Gastroesophageal sphincter (tissue), 4 donors: ENCODE data around the gene ARHGEF17. TPM values are rescaled to one million over a fixed set of nuclear protein-coding genes. Genes with fewer than 3 reads are reported as not detected.

ENCODE experiments used
- ATAC-seq: fragments of 150-250 bp; one replicate; pipeline ENCODE4 v1.9.1; 2016; ENCODE audit warnings: mild to moderate bottlenecking, moderate library complexity
- H3K27ac ChIP-seq, 4 donors: fragments of 200-600 bp; sonication (generic) in 3 of 4; 1 replicate in 3 of 4; 2 replicates in 1 of 4; pipeline ENCODE4 v1.5.1; 2016 to 2019
- H3K27me3 ChIP-seq: fragments of 200-600 bp; sonication (generic); one replicate; pipeline ENCODE4 v1.5.1; 2019
- H3K36me3 ChIP-seq, 2 donors: fragments of 200-600 bp; sonication (generic); one replicate each; pipeline ENCODE4 v1.5.1; 2019; ENCODE audit warnings: control low read depth in 1 of 2
- H3K4me1 ChIP-seq, 3 donors: fragments of 200-600 bp; sonication (generic); 1 replicate in 2 of 3; 2 replicates in 1 of 3; pipeline ENCODE4 v1.5.1; 2016 to 2019; ENCODE audit warnings: control low read depth in 2 of 3
- H3K4me3 ChIP-seq, 2 donors: fragments of 200-600 bp; sonication (generic); one replicate each; pipeline ENCODE4 v1.5.1; 2019; ENCODE audit warnings: mild to moderate bottlenecking in 1 of 2, moderate library complexity in 1 of 2
- H3K9me3 ChIP-seq, 3 donors: fragments of 200-600 bp; sonication (generic); one replicate each; pipeline ENCODE4 v1.5.1; 2017 to 2019; ENCODE audit warnings: control low read depth in 2 of 3
- EP300 ChIP-seq: sonication (generic); formaldehyde crosslinking; IDR thresholded peaks from one replicate; pipeline ENCODE4 v1.6.1; 2017; ENCODE audit warnings: antibody characterized with exemption, mild to moderate bottlenecking
- POLR2A ChIP-seq, 2 donors: fragments of 450-650 bp; IDR thresholded peaks; one replicate each; pipeline ENCODE4 v1.6.1; 2017; ENCODE audit warnings: antibody characterized with exemption in 2 of 2, mild to moderate bottlenecking in 2 of 2, moderate library complexity in 1 of 2
- POLR2AphosphoS5 ChIP-seq: sonication (generic); formaldehyde crosslinking; IDR thresholded peaks from one replicate; pipeline ENCODE4 v1.6.1; 2017; ENCODE audit warnings: antibody characterized with exemption
- WGBS, 2 donors: methylation state at CpG; one replicate each; pipeline ENCODE4 v1.1.5; 2018; ENCODE audit warnings: low coverage in 1 of 2; 5-methylcytosine and 5-hydroxymethylcytosine counted together
- total RNA-seq, 4 donors: library from RNA; depleted of rRNA; stranded (reverse); fragments of >200 nt; gene quantifications; one replicate each; pipeline ENCODE4 v1.1.0, GENCODE V29; 2016
- TF ChIP-seq, protein P1 (sequence below), 4 experiments: fragments of 200-600 bp in 2 of 4; fragments of 450-650 bp in 2 of 4; sonication (generic) in 1 of 4; IDR thresholded peaks; one replicate each; pipeline ENCODE4 v1.5.1; 2017 to 2019; ENCODE audit warnings: antibody characterized with exemption in 4 of 4, mild to moderate bottlenecking in 2 of 4, moderate library complexity in 2 of 4

Gene ARHGEF17
- total RNA-seq, 4 donors from 2014 or later = 52.5 to 169 (median 84.4) TPM

DNA sequence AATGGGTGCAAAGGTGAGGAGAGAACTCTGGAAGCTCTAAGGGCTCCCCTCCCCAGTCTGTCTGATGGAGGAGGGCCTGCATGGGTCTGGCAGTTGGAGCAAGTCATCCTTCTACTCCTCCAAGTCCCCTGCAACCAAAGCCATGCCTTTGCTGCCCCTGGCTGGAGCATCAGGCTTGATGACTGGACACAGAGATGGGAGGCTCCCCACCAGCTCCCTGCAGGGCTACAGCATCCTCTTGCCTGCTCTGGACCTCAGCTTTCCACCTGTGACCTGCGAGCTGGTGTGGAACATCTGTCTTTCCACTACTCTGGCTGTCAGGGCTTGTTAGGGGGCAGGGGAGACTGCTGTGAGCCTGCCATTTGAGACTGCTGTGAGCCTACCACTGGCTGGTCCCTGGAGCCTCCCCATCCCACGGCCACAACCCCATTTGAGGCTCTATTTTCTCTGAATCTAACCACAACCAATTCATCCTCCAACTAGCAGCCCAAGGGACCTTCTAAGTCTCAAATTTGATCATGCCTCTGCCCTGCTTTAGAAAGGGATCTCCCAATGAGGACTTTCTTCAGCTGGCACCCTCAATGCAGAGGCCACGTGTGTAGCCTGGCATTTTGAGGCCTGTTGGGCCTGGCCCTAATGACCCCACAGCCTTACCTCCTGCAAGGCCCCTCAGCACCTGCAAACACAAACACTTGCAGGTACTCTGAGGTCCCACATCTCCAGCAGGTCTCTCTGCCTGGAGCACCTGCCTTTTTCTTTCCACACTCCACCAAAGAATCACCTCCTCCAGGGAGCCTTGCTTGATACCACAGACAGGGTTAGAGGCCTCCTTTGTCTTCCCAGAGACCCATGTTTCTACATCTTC, 26.0 kb upstream of the ARHGEF17 start:
- no peak for ATAC-seq
- WGBS, 2 donors = 71 to 100% methylated on average over 1 to 2 of the region's 3 CpGs
- H3K27me3 ChIP-seq = no peaks in the 10 kb centered on the region

DNA sequence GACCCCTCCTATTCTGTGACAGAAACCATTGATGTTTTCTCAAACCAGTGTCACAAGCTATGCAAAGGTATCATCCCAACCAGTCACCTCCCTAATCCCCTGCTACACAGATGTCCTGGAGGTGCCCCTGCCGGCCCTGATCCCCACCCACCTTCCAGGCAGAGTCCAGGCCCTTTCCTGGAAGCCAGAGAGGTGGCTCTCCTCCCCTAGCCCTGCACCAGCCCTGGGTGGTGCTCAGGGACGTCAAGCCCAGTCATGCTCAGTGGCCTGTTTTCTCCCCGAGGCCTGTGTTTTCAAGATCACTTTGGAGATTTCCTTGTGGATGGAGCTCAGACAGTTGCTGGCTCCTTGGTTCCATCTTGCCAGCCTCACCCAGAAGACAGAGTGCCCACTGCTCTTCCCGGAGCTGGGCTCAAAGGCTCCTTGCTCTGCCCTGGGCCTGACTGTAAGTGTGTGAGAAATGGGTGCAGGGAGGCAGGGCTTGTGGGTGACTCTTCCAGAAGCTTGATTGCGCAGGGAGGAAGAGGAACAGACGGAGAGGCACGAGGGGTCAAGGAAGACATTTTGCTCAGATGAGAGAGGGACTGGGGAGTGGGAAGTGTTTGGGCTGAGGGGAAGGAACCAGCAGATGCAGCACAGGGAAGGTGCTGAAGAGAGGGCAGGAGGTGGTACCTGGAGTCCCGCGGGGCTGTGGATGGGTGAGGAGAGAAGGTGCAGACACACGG, 24.6 kb upstream of the ARHGEF17 start:
- H3K27ac ChIP-seq = no peak overlapping the region
- WGBS, 2 donors = 77 to 84% methylated on average over 2 to 5 of the region's 10 CpGs
- peaks cover 0 to 18% (median 0%) of the 10 kb centered on the region in 3 donors for H3K4me1 ChIP-seq
- H3K9me3 ChIP-seq = no peaks in the 10 kb centered on the region
- H3K36me3 ChIP-seq = no peaks in the 10 kb centered on the region
- H3K27me3 ChIP-seq = no peaks in the 10 kb centered on the region
- no peak for ATAC-seq
- H3K4me3 ChIP-seq = no peak overlapping the region
- TF ChIP-seq POLR2A (IDR thresholded peaks at IDR 0.05) = no peak
- TF ChIP-seq POLR2AphosphoS5 = no peak
- TF ChIP-seq, protein P1, sequence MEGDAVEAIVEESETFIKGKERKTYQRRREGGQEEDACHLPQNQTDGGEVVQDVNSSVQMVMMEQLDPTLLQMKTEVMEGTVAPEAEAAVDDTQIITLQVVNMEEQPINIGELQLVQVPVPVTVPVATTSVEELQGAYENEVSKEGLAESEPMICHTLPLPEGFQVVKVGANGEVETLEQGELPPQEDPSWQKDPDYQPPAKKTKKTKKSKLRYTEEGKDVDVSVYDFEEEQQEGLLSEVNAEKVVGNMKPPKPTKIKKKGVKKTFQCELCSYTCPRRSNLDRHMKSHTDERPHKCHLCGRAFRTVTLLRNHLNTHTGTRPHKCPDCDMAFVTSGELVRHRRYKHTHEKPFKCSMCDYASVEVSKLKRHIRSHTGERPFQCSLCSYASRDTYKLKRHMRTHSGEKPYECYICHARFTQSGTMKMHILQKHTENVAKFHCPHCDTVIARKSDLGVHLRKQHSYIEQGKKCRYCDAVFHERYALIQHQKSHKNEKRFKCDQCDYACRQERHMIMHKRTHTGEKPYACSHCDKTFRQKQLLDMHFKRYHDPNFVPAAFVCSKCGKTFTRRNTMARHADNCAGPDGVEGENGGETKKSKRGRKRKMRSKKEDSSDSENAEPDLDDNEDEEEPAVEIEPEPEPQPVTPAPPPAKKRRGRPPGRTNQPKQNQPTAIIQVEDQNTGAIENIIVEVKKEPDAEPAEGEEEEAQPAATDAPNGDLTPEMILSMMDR (IDR thresholded peaks at IDR 0.05) = no peak
- TF ChIP-seq EP300 = no peak

More for the DNA sequence above, 26.0 kb upstream of the ARHGEF17 start:
- no peak overlapping the region for H3K4me3 ChIP-seq
- peaks cover 0 to 5% (median 0%) of the 10 kb centered on the region in 3 donors for H3K4me1 ChIP-seq
- no peaks in the 10 kb centered on the region for H3K9me3 ChIP-seq
- H3K27ac ChIP-seq = no peak overlapping the region
- TF ChIP-seq POLR2AphosphoS5 = no peak
- TF ChIP-seq, protein P1 (IDR thresholded peaks at IDR 0.05) = no peak
- TF ChIP-seq POLR2A (IDR thresholded peaks at IDR 0.05) = no peak
- no peak for TF ChIP-seq EP300
- no peaks in the 10 kb centered on the region for H3K36me3 ChIP-seq

DNA sequence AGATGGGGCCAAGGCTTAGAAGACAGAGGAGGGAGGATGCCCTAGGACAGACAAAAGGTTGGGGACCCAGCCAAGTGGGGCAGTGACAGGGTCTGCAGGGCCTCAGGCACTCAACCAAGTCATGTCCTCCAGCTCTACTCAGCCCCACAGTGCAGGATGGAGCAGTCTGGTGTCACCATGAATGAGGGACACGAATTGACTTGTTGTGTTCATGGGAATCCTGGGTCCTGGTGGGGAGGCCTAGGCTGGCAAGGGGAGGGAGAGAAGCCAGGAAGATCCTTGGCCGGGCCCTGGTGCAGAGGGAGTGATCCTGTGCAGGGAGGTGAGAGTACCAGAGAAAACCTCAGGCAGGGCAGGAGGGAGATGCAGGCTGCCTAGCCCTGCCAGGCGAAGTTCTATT, 24.0 kb upstream of the ARHGEF17 start:
- Histone ChIP-seq H3K4me1 (peaks cover 0 to 25% (median 5%) of the 10 kb centered on the region in 3 donors), H3K36me3 (no peaks in the 10 kb centered on the region), H3K27ac (no peak overlapping the region), H3K9me3 (no peaks in the 10 kb centered on the region), H3K4me3 (no peak overlapping the region), H3K27me3 (no peaks in the 10 kb centered on the region)
- ATAC-seq = no peak
- 95% methylated on average over 3 of the region's 3 CpGs; no CpG with 5 or more reads in 1 of the 2 donors for WGBS, 2 donors
- TF ChIP-seq POLR2A (IDR thresholded peaks at IDR 0.05) (no peak), POLR2AphosphoS5 (no peak), EP300 (no peak)
- TF ChIP-seq, protein P1 (IDR thresholded peaks at IDR 0.05) = no peak

DNA sequence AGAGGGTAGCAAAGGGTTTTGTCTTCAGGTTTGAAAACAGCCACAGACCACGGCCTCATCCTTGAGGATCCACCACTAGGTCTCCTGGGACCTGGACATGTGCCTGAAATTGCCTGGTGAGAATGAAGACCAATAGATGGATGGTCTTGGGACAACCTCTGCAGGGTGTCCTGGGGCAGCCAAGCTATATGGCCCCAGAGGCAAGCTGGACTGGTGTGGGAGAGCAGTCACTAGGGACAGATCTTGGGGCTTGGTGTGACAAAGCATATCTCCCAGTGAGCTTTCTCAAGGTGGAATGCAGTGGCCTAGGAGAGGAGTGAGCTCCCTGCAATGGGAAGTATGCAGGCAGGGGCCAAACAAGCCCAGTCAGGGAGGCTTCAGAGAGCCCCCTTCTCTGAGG, 22.4 kb upstream of the ARHGEF17 start:
- no peak for ATAC-seq
- no peak overlapping the region for H3K27ac ChIP-seq
- TF ChIP-seq POLR2A (IDR thresholded peaks at IDR 0.05) (no peak), EP300 (no peak), POLR2AphosphoS5 (no peak)
- TF ChIP-seq, protein P1 (IDR thresholded peaks at IDR 0.05) = no peak
- H3K4me3 ChIP-seq = no peak overlapping the region
- no peaks in the 10 kb centered on the region for H3K27me3 ChIP-seq
- no peaks in the 10 kb centered on the region for H3K36me3 ChIP-seq
- H3K9me3 ChIP-seq = no peaks in the 10 kb centered on the region
- peaks cover 0 to 34% (median 8%) of the 10 kb centered on the region in 3 donors for H3K4me1 ChIP-seq
- 100% methylated on average over 1 of the region's 1 CpG; no CpG with 5 or more reads in 1 of the 2 donors for WGBS, 2 donors
